HT1080 (cell line): ENCODE results near the gene CAPN11. TPM values are rescaled to one million over a fixed set of nuclear protein-coding genes. Genes with fewer than 3 reads are reported as not detected.
"Not testable (repeated sequence)": the region's sequence is repeated elsewhere in the genome, so short reads cannot be mapped to it uniquely, and the experiment has no call there.

Source experiments
- DNase-seq: peaks from one replicate; pipeline ENCODE4 v3.0.0-alpha.2; 2015; ENCODE audit warnings: low read depth
- total RNA-seq: library from RNA; depleted of rRNA; stranded (reverse); fragments of >200 nt; shearing (Covaris generic); gene quantifications from 2 replicates; pipeline ENCODE4 v1.2.3, GENCODE V29; 2014

The CAPN11 gene
- total RNA-seq, 1 experiment from 2014 or later: not detected

DNA sequence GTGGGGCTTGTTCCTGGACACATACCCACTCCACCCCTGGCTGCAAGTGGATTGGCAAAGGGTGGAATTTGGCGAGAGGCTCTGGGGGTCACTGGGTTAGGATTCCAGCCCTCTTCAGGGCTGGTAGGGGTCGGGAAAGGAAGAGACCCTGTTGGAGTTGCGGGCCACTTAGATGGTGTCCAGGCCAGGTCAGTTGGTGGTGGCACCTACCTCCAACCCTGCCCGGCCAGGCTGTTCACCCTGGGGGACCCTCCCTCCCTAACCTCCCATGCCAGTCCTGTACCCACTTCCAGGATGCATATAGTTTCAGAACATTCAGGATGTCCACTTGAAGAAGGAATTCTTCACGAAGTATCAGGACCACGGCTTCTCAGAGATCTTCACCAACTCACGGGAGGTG is 21.0 kb downstream of the CAPN11 start:
- DNase-seq: no peak

DNA sequence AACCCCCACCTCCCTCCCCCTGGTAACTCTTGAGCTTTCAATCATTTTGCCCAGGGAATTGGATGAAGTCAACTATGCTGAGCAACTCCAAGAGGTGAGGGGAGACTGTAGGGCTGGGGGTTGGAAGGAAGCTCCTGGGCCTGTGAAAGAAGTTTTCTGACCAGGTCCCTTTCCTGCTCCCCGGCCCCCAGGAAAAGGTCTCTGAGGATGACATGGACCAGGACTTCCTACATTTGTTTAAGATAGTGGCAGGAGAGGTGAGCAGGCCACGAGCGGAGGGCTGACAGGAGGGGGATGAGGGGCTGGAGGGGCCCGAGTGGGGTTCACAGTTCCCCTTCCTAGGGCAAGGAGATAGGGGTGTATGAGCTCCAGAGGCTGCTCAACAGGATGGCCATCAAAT is 21.8 kb downstream of the CAPN11 start:
- no peak for DNase-seq

DNA sequence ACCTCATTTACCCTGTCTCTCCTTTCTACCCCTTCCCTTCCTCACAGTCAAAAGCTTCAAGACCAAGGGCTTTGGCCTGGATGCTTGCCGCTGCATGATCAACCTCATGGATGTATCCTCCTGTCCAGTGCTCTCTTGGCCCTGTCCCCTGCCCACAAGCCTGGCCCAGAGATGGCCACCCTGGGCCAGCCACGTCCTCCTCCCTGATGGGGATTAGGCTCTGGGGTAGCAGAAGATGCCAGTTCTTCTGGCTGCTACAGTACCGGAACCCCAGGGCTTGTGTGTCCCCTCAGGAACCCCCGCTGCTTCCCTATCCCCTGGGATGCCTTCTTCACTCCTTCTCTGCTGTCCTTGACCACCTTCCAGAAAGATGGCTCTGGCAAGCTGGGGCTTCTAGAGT is 22.3 kb downstream of the CAPN11 start:
- no peak for DNase-seq

DNA sequence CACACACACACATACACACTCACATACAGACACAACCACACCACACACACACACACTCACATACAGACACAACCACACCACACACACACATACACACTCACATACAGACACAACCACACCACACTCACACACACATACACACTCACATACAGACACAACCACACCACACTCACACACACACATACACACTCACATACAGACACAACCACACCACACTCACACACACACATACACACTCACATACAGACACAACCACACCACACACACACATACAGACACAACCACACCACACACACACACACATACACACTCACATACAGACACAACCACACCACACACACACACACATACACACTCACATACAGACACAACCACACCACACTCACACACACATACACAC is 23.2 kb downstream of the CAPN11 start:
- DNase-seq: not testable (repeated sequence)

DNA sequence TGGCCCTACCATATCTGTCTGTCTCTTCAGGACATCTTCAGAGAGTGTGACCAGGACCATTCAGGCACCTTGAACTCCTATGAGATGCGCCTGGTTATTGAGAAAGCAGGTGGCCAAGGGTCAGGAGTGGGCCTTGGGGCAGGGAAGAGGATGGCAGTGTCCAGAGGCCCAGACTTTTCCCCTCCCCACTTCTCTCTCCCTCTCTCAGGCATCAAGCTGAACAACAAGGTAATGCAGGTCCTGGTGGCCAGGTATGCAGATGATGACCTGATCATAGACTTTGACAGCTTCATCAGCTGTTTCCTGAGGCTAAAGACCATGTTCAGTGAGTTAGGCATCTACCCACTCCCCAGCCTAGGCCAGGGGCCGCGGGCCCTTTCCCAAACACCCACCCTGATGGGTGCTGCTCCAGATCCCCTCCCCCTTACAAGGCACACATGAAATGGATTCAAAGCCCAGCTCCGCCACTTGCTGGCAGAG is 24.3 kb downstream of the CAPN11 start:
- DNase-seq: no peak

DNA sequence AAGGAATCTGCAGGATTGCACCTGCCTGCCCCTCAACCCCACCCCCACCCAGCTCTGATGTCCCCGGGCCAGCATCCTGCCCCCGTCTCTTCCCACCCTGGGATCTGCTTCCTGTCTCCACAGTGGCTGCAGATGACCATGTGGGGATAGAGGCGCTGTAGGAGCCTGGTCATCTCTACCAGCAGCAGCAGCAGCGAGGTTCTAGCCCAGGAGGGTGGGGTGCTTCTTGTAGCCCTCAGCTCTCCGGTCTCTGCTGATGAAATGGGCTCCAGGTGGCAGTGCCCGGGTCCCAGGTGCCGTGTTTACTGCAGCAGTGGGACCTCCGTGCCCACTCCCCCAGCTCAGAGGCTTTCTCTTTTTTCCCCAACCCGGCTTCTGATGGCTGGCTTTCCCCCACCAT is 25.2 kb downstream of the CAPN11 start:
- no peak for DNase-seq

DNA sequence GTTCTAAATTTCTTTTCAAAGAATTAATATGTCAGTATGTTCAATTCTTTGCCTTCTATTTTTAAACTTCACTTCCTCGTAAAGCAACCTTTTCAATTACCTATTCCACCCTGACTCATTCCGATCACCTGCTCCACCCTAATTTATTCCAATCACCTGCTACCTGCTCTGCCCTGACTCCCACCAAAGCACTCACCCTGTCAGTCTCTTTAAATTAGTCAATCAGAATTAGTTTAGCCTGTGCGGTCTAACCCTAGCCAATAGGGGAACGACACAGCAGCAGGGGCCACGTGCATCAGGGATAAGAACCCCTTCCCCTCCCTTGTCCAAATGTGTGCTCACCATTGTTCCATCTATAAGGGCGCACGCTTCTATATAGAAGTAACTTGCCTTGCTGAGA is 26.7 kb downstream of the CAPN11 start:
- not testable (repeated sequence) for DNase-seq

DNA sequence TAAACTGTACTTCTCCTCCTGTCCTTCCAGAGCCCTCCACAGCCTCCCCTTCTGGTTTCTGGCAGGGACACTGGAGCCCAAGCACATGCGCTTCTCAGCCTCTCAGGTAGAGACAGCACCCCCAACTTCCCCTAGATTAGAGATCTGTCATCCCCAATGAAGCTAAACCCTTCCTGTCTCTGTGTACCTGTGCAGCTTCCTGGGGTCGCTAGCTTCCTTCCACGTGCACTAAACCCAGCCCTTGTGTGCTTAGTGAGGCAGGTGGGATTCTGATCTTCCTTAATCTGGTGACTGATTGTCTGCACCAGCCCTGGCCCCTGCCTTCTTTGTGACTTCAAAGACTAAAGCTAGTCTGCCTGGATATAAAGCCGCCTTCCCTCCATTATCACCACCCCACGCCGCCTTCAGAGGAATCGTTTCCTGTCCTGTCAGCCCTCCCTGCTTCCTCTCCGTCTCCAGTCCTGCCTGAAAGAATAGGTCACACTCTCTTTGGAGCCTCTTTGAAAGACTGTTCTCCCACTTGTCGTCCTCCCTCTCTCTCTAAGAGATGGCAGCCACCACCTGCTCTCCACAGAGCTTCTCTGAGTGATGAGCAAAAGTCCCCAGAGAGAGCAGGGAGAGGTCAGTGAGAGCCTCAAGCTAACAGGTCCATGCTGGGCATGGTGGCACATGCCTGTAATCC is 27.5 kb downstream of the CAPN11 start:
- no peak for DNase-seq

DNA sequence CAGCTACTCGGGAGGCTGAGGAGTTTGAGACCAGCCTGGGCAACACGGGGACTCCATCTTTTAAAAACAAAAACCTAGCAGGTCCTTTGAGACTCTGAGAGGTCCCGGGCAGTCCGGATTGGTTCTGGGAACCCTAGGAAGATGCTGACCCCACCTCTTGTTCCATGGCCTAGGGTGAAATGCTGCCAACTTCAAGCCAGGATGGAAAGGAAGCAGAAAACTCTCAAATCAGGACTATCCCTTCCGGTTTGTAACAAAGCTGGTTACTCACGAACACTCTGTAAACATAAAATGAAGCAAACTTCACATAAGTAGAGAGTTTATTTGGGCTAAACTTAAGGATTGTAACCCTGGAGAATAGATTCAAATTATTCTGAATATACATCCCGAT is 28.0 kb downstream of the CAPN11 start:
- no peak for DNase-seq

DNA sequence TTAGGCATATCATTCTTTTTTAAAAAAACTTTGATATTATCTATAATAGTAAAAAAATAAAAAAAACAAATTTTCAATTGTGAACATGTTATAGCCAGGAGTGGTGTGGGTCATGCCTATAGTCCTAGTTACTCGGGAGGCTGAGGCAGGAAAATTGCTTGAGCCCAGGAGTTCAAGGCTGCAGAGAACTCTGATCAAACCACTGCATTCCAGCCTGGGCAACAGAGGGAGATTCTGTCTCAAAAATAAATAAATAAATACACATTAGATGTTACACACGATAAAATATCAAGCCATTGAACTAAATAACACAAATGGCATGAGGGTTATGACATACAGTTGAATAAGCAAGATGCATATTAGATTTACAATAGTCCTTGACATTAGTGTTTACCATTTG is 30.2 kb downstream of the CAPN11 start:
- no peak for DNase-seq

DNA sequence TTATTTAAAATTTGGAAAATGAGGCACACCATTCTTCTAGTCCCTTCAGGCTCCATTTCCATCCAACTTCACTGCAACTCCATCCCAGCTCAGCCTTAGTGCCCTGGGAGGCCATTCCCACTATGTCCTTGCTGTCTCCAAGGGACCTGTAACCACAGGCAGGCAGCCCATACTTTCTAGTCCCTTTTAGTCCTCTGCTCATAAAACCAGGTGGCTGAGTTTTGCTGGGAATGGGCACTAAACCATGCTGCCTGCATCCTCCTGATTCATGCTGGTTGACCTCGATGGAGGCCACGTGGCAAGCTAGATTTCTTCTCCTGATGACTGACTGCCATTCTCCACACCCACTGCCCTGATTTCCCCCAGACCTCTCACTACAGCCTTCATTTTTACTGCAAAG is 30.6 kb downstream of the CAPN11 start:
- DNase-seq: no peak

DNA sequence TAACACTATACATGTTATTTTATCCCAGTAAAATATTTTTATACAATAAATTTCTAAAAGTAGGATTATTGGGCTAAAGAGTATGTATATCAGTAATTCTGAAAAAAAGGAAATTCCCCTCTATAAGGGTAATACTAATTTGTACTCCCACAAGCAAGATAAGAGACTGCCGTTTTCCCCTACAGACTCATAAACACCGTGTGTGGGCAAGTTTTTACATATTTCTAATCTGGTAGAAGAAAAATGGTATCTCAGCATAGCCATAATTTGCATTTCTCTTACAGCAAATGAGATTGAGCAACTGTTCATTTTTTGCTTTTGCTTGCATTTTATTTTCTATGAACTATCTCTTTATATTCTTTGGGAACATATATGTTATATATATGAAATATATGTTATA is 32.1 kb downstream of the CAPN11 start:
- DNase-seq: no peak

DNA sequence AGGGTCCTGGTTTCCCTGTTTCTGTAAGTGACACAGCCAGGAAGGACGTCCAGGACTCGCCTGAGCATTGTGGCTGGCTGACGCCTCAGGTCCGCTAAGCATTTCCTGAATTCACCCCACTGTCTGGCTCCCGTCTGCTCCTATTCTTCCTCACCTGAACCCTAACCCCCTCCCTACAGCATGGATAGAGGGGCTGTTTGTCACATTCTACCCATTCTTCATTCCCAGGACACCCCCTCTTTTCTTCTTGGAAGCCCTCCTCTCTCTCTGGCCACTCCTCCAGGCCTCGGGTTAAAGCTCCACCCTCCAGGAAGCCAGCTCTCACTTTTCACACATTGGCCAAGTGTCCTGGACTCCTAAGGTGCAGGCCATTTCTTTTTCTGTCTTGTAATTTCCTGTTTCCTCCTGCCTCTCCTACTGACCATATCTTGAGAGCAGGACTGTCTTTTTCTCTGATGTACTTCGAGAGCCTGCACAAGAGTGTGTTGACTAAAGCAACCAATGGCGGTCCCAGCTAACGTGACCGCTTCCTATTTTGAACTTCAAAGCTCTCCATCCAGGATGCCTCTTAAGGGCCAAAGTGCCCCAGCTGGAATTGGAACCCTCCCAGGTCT is 33.9 kb downstream of the CAPN11 start:
- DNase-seq: peak; percentile 15

DNA sequence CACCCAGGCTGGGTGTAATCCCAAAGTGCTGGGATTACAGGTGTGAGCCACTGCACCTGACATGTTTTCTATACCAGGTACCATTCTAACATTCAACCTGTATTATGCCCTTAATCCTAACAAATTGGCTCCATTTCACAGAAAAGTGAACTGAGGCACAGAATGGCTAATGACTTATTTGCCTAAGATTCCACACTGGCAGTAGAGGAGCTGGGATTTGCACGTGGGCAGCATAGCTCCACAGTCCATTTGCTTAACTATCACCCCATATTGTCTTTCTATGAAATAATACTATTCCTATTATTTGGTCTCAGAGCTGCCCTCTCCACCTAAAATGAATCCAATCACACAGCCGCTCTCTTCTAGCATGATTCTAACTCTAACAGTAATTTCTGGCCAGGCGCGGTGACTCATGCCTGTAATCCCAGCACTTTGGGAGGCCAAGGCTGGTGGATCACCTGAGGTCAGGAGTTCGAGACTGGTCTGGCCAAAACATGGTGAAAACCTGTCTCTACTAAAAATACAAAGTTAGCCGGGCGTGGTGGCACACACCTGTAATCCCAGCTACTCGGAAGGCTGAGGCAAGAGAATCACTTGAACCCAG is 34.8 kb downstream of the CAPN11 start:
- no peak for DNase-seq

DNA sequence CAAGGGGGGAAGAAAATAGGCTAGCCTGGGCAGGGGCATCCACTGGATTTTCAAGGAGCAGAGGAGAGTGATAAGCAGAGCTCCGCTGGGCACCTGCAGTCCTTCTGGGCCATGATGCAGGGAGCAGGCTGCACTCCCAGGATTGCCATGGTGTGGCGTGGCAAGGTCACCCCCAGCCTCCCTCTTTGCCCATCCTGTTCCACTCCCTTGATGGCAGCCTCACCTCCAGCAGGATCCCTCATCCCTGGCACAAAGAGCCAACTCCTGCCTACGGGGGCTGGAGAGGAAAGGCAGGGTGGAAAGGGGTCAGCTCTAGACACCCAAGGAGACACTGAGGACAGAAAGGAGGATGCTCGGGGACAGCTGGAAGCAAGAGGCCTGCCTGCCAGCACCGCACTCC is 35.7 kb downstream of the CAPN11 start:
- DNase-seq: no peak

DNA sequence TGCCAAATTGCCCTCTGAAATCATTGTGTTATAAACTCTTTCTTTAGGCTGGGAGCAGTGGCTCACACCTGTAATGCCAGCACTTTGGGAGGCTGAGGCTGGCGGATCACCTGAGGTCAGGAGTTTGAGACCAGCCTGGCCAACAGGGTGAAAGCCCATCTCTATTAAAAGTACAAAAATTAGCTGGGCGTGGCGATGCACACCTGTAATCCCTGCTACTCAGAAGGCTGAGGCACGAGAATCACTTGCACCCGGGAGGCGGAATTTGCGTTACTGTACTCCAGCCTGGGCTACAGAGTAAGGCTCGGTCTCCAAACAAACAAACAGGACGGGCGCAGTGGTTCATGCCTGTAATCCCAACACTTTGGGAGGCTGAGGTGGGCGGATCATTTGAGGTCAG is 37.7 kb downstream of the CAPN11 start:
- DNase-seq: not testable (repeated sequence)

DNA sequence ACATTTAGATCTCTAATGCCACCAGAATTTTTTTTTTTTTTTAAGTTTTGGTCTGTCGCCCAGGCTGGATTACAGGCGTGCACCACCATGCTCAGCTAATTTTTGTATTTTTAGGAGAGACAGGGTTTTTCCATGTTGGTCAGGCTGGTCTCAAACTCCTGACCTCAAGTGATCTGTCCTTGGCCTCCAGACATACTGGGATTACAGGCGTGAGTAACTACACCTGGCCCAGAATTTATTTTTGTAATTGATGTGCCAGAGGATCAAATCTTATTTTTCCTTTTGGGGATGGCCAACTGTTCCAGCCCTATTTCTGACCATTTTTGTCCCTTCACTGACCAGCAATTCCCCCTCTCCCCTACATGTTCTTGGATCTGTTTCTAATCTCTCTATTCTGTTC is 40.1 kb downstream of the CAPN11 start:
- DNase-seq: no peak

DNA sequence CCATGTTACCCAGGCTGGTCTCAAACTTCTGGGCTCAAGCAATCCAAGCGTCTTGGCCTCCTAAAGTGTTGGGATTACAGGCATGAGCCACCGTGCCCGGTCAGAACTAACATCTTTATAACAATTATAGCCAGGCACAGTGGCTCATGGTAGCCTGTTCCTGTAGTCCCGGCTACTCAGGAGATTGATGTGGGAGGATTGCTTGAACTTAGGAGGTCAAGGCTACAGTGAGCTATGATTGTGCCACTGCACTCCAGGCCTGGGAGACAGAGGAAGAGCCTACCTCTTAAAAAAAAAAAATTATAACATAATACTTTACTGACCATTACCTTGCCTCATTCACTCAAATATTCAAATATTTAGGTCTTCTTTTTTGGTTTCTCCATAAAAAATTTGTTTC is 41.3 kb downstream of the CAPN11 start:
- DNase-seq: no peak

DNA sequence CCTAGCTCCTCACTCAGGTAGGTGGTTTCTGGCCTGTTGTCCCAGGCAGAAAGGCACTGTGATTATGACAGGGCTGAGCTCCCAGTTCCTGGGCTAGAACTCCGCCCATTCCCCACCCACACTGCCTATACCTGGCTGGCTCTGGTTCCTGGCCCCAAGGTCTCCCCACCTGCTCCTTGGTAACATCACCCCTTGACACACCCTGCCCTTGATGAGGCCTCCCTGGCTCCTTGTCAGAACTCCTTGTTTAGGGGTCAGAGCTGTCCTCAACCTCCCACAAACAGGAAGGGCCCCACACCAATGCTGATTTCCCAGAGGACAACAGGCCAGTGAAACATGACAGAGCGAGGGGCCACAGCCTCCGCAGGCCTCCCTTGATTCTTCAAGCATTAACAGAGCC is 42.6 kb downstream of the CAPN11 start:
- no peak for DNase-seq

DNA sequence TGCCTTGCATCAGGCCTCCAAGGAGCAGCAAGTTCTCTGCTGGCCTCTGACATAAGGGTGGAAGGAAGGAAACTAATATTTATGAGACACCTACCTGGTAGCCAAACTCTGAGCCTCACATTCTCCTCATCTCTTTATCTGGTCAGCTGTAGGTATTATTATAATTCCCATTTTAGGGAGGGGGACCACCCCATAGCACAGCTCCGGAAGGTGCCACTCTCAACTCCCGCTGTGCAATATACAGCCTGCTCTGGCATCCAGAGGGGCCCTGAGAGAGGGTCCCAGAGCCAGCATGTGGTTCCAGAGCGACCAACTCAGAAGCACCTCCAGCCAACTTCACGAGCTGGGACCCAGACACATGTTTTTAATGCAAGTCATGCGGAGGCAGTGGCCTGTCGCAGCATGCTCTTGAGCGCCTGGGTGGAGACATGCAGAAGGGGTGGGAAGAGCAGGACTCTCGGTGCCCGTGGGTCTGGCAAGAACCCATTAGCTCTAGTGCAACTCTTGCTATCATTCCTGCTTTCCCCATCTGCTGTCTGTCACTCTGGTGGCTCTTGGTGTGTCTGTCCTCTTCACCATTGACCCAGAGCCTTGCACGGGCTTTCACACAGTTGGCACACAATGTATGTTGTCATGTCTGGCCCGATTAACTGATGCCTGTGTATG is 43.2 kb downstream of the CAPN11 start:
- DNase-seq: no peak

DNA sequence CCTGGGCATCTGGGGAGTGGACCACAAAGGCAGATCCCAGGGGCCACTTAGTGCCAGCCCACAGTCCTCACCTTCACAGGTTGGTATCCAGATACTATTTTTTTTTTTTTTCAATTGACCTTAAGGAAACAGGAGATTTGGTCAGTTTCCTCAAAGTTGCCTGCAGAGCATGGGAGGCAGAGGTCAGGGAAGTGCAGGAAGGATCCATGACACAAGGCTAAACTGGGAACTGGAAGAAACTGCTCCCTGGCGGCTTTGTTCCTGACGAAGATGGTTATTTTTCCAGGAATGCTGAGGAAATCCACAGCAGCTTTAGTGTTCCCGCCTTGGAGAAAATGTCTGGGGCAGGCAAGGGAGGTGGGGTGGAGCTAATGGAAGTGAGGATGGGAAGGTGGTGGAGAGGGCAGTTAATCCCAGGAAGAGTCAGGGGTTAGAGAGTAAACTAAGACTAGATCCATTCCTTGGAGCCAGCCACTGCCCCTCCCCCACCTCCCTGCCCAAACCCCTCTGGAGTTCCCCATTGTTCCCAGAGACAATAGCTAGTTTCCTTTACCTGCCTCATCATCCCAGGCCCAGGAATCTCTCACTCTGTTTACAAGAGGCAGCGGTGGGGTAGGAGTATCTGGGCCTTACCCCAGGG is 43.8 kb downstream of the CAPN11 start:
- DNase-seq: no peak
